Hepatic stellate cell (primary cell): ENCODE data around the gene MZF1.
"Not testable (repeated sequence)": the region's sequence is repeated elsewhere in the genome, so short reads cannot be mapped to it uniquely, and the experiment has no call there.

Experiments used
- DNase-seq: peaks from one replicate; pipeline ENCODE4 v3.0.0; 2011; ENCODE audit warnings: low spot score

Gene MZF1

DNA sequence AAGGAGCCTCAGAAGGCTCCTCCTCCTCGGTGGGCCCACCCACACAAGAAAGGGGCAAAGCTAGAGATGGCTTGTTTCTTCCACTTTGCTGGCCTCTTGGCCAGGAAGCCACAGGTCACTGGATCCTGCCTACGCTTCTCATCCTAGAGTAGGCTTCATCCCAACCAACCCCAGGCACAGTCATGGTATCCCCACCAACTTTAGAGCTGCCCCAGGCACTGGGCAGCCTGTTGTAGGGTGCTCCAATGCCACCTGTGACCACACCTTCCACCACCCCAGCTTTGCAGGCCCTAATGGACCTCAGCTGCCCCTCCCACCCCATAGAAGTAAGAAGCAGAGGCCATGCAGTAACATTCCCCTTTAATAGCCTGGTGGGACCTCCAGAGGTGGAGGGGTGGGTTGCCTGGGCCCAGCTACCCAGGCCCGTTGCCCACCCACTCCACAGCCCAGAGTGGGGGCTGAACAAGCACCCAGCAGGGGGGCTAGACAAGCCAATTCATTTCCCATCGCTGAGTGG, 17.7 kb downstream of the MZF1 start:
- no peak for DNase-seq

DNA sequence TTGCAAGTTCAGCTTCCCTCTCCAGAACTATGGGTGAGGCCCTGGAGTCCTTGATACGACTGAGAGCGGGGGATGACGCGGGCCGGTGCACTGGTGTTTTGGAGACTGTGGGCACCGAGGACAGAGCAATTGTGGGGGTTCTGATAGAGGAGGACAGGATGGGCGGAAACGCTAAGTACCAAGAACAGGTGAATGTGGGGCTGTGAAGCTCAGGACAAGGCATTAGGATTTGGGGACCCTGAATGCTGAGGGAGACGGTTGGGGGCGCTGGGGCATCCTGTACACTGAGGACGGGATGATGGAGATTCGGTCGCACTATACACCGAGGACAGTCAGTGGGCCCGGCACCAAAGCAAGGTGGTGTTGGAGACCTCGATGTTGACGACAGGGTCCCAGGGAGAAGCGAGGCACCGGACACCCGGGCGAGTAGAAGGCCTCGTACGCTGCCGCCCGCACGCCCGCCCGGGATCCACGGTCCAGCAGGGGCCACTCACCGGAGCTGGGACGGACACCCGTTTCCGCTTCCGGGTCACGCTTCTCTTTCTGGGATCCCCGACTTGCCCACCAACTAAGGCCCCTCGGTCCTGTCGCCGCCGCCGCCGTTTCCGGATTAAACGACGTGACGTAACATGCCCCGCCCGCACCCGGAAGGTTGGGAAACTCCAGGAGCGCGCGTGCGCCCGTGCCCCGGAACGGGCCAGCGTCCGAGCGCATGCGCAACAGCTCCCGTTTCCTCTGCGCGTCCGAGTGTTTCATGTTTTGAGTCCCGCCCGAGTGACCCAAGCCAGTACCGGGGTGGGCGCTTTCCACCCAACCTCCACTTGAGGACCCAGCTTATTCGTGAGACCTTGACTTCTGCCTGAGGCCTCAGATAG, 18.4 kb downstream of the MZF1 start, which contains the start of gene CHMP2A:
Gene CHMP2A, minus strand, starts transcription at position 612 of the 875 bp plus-strand sequence. CDS start 893 bp downstream, outside the sequence.
- peak; percentile 99 for DNase-seq

DNA sequence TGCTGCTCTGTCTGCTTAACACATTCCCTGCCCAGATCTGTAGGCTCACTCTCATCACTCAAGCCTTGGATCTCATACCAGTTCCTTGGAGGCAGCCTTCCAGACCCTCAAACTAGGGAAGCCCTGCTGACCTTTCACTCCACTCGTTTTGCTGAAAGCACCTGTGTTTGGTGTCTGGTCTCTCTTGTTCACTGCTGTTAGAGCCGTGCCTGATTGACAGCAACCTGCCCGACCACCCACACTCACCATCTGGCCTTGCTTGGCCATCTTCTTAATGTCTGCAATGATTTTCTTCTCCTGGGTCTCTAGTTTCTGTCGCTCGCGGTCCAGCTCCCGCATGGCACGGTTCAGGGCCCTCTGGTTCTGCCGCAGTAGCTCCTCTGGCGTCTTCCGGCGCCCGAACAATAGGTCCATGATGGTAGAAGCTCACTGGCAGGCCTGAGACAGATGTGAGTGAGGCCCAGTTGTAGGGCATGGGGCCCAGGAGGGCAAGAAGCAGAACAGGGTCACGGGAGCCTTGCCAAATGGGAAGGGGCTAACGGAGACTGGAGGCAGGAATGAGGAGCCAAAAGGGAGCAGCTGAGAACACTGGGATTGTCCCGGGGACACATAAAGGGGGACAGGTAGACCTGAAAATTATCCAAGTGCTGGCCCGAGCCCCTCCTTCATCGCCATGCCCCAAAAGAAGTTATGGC, 19.2 kb downstream of the MZF1 start:
- no peak for DNase-seq

DNA sequence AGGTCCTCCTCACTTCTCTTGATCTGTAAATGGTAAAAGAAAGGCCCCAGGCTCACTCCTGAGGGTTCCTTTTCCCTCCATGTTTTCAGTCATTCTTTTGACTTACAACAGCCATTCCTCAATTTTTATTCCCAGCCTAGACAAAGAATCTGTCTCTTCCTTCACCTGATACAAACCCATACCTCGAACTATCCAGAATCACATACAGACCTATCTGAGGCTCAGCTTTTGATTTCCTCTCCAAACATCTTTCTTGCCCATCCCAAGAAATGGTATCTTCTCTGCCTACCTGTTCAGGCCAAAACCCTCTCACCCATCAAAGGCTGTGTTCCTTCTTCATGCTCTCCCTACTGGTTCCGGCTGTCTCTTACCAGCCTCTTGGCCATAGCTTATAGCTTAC, 20.5 kb downstream of the MZF1 start:
- DNase-seq, result no peak

DNA sequence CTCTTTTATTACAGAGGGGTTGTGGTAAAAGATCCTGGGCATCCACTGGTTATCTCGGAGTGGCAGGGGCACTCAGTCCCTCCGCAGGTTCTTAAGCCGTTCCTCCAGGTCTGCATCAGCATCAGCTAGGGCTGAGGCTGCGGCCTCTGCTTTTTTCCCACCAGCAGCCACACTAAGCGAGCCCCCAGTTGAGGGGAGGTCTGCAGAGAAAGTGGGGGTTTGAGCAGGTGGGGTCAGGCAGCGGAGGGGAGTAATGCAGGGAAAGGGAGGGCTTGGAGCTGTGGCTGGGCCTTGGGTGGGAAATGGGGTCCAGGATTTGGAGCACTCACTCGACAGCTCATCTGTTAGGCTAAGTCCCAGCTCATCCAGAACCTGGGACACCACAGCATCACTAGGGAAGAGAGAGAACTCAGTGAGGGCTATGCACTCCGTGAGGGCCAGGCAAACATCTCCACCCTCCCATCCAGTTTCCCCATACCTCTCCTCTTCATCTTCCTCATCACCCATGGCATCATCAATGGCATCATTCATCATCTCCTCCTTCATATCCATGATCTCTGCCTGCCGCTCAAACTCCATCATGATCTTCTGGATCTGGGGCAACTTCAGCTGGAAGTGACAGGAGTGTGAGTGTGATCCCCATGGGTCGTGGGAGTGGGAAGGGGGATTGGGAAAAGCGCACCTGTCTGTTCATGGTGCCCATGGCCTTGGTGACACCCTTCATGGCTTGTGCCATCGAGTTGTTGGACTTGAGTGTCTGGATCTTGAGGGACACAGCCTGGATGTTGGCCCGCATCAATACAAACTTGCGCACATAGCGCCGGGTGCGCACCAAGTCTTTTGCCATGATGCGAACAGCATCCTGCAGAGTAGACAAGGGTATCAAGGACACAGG, 21.3 kb downstream of the MZF1 start:
- no peak for DNase-seq

DNA sequence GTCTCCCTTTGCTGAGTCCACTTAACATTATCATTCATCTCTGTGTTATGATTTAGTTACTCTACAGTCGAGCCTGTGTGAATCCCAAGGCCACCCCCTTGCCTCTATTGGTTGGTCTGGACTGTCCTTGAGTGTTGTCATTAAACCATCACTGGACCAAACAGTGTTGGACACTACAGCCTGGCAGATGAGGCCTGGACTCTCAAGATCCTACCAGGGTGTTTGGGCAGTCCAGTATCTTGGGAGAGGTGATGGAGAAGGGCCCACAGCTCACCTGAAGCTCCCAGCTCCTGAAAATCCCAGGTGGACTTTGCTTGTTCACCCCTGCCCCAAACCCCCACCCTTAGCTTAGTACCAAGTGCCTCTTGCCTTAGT, 22.0 kb downstream of the MZF1 start:
- DNase-seq, result no peak

DNA sequence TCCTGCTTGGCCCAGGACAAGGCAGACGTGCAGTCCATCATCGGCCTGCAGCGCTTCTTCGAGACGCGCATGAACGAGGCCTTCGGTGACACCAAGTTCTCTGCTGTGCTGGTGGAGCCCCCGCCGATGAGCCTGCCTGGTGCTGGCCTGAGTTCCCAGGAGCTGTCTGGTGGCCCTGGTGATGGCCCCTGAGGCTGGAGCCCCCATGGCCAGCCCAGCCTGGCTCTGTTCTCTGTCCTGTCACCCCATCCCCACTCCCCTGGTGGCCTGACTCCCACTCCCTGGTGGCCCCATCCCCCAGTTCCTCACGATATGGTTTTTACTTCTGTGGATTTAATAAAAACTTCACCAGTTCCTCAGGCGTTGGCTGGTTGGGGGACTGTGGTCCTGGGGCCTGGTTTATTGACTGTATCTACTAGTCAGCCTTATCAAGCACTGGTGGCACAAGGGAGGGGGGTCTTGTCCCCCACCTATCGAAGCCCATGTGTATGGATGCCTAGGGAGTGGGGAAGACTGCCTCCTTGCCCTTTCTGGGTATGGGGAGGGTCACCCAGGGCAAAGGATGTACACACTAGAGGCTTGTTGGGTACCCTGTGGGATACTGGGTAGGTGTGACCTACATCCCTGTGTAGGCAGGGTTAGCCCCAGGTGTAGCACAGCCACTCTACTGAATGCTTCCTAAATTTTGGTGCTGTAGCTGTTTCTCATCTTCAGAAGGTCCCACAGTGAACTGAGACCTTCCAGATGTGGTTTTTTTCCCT, 22.6 kb downstream of the MZF1 start:
- DNase-seq, result no peak

DNA sequence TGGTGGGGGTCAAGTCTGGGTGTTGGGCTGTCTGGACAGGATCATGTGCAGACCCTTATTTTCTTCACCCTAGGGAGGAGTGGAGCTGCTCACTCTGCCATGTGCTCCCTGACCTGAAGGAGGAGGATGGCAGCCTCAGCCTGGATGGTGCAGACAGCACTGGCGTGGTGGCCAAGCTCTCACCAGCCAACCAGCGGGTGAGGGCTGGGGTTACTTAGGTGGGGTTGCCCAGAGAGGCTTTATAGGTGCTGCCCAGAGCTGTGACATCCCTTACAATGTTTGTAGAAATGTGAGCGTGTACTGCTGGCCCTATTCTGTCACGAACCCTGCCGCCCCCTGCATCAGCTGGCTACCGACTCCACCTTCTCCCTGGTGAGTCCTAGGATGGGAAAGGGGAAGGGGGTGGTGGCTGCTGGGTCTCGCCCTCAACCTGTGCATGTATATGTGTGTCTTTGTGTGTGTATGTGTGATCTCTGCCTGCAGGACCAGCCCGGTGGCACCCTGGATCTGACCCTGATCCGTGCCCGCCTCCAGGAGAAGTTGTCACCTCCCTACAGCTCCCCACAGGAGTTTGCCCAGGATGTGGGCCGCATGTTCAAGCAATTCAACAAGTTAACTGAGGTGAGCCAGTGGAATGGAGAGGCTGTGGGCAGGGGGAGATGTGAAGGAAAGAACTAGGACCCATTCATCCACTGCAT, 23.3 kb downstream of the MZF1 start:
- DNase-seq, result no peak

DNA sequence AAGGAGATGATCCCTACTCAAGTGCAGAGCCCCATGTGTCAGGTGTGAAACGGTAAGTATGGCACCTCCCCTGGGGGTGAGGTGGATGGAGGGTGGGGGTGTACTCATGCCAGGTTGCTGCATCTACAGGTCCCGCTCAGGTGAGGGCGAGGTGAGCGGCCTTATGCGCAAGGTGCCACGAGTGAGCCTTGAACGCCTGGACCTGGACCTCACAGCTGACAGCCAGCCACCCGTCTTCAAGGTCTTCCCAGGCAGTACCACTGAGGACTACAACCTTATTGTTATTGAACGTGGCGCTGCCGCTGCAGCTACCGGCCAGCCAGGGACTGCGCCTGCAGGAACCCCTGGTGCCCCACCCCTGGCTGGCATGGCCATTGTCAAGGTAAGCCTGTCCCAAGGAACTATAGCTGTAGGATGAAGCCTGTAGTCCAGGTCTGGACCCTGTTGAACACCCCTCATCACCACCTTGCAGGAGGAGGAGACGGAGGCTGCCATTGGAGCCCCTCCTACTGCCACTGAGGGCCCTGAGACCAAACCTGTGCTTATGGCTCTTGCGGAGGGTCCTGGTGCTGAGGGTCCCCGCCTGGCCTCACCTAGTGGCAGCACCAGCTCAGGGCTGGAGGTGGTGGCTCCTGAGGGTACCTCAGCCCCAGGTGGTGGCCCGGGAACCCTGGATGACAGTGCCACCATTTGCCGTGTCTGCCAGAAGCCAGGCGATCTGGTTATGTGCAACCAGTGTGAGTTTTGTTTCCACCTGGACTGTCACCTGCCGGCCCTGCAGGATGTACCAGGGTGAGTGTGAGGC, 24.1 kb downstream of the MZF1 start:
- no peak for DNase-seq

DNA sequence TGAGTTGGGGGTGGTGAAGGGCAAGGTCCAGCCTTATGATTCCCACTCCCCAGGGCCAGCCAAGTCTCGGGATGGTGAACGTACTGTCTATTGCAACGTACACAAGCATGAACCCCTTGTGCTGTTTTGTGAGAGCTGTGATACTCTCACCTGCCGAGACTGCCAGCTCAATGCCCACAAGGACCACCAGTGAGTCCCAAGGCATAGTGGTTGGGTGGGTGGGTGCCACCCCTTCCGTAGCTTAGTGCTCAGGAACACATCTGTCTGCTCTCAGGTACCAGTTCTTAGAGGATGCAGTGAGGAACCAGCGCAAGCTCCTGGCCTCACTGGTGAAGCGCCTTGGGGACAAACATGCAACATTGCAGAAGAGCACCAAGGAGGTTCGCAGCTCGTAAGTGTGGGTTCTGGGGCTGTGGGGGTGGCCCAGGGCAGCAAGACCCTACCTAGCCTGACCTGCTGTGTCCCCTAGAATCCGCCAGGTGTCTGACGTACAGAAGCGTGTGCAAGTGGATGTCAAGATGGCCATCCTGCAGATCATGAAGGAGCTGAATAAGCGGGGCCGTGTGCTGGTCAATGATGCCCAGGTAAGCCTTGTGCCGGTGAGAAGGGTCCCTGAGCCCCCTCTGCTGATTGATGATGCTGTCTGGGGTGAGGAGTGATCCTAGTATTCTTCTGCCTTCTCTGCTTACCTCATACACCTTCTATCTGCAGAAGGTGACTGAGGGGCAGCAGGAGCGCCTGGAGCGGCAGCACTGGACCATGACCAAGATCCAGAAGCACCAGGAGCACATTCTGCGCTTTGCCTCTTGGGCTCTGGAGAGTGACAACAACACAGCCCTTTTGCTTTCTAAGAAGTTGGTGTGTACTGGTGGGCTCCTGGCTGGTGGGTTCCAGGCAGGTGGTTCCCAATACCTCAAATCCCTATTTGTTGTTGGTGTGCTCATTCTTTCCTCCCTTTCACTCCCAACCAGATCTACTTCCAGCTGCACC, 25.5 kb downstream of the MZF1 start:
- DNase-seq, result no peak

DNA sequence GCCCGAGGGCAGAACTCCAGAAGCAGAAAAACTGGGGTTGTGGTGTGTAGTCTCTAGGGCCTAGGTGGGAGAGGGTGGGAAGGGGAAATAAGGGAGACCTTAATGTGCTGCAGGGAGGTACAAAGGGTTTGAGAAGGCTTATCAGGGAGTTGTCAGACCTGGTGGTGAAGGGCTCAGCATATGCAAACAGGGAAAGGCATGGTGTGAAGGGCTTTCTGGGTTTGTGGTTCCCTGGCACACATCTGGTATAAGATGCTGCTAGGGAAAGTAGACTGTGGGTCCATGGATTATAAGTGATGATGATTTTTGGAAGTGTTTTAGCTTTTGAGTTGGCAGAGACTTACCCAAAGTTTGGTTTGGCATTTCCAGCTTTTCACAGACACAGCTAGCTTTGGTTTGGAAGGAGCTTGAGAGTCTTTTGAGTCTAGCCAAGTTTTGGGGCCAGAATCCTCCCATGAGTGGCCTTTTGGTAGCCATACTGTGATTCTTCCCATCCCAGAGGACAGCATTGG, 27.1 kb downstream of the MZF1 start:
- DNase-seq, result no peak

DNA sequence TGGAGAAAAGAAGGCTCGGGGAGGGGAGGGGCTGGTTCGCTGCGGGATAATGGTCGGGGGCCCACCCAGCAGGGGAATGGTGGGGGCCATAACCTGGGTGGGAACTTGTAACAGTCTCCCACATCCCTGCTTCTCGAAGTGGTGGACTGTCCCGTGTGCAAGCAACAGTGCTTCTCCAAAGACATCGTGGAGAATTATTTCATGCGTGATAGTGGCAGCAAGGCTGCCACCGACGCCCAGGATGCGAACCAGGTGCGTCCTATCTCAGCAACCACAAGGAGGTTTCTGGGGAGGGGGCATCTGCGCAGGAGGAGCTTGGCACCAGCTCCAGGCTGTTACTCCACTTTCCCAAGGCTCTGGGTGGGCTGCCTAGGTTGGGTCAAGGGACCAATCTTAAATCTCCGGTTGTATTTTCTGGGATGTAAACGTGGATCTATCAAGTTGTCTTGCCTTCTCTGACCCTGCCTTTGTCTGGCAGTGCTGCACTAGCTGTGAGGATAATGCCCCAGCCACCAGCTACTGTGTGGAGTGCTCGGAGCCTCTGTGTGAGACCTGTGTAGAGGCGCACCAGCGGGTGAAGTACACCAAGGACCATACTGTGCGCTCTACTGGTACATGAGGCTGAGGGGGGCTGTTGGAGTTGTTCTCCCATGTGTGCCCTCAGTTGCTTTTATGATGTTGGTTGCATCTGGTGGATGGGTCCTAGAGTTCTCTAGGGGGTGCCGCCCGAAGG, 27.7 kb downstream of the MZF1 start:
- DNase-seq, result no peak

DNA sequence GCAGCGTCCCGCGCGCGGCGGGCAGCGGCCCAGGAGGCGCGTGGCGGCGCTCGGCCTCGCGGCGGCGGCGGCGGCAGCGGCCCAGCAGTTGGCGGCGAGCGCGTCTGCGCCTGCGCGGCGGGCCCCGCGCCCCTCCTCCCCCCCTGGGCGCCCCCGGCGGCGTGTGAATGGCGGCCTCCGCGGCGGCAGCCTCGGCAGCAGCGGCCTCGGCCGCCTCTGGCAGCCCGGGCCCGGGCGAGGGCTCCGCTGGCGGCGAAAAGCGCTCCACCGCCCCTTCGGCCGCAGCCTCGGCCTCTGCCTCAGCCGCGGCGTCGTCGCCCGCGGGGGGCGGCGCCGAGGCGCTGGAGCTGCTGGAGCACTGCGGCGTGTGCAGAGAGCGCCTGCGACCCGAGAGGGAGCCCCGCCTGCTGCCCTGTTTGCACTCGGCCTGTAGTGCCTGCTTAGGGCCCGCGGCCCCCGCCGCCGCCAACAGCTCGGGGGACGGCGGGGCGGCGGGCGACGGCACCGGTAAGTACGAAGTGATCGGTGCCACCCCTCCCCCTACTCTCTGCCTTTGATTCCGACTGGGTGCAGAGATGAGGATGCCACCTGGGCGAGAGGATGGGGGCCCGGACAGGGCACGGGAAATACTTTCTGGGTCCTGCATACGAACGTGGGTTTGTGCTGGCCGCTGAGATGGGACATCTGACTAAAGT, 28.4 kb downstream of the MZF1 start:
- DNase-seq, result peak; percentile 88

DNA sequence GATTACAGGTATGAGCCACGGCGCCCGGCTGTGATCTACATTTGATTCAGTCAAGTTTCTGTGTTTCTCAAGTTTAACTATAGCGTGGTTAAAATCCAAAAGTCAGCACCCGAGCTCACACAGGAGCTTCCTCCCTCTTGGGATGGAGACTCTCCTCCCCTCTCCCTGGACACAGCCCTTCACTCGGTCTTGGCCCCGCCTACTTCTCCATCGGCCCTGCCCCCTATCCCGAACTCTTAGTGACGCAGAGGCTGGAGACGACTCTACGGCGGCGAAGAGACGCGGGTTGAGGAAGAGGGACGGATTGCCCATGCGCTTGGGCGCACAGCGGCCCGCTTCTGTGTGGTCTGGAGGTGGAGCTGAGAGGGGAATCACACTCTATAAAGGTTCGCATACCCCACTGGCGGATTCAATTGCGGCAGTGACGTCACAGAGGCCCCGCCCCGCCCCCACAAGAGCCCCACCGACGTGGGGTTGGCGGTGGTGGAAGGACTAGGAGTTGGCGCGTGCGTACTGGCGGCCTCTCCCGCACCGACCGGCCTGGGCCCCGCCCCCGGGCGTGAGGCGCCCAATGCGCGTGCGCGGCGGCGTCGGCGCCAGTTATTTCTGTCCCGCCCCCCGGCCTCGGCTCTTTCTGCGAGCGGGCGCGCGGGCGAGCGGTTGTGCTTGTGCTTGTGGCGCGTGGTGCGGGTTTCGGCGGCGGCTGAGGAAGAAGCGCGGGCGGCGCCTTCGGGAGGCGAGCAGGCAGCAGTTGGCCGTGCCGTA, 29.1 kb downstream of the MZF1 start, which contains the start of gene TRIM28:
Gene TRIM28, plus strand, starts transcription at position 239 of the 765 bp plus-strand sequence. CDS start 694 bp downstream, outside the sequence.
- peak; percentile 100 for DNase-seq

DNA sequence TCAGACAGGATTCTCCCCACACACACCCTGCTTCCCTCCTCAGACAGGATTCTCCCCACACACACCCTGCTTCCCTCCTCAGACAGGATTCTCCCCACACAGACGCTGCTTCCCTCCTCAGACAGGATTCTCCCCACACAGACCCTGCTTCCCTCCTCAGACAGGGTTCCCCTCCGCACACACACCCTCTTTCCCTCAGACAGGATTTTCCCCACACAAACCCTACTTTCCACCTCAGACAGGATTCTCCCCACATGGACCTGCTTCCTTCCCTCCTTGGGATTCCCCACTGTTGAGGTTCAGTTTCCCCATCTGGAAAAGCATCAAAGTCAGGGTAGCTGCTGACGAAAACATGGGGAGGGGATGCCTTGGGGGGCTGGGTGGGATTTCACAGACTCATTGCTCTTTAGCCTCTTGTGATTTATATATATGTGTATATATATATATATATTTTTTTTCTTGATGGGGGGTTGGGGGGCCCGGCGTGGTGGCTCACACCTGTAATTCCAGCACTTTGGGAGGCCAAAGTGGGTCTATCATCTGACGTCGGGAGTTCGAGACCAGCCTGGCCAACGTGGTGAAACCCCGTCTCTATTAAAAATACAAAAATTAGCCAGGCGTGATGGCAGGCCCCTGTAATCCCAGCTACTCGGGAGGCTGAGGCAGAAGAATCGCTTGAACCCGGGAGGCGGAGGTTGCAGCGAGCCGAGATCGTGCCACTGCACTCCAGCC, 30.3 kb downstream of the MZF1 start:
- not testable (repeated sequence) for DNase-seq
